IPS DF 19.7 (cell line): Measurements from ENCODE around the gene POC5.
A peak's percentile ranks its signal among the peaks of the same experiment; 100 is the strongest.
"Not testable (repeated sequence)": the region's sequence is repeated elsewhere in the genome, so short reads cannot be mapped to it uniquely, and the experiment has no call there.

Source experiments
- DNase-seq: peaks from one replicate; pipeline ENCODE4 v3.0.0-alpha.2; 2013; ENCODE audit warnings: low read depth, low spot score

POC5 gene, protein sequence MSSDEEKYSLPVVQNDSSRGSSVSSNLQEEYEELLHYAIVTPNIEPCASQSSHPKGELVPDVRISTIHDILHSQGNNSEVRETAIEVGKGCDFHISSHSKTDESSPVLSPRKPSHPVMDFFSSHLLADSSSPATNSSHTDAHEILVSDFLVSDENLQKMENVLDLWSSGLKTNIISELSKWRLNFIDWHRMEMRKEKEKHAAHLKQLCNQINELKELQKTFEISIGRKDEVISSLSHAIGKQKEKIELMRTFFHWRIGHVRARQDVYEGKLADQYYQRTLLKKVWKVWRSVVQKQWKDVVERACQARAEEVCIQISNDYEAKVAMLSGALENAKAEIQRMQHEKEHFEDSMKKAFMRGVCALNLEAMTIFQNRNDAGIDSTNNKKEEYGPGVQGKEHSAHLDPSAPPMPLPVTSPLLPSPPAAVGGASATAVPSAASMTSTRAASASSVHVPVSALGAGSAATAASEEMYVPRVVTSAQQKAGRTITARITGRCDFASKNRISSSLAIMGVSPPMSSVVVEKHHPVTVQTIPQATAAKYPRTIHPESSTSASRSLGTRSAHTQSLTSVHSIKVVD

DNA sequence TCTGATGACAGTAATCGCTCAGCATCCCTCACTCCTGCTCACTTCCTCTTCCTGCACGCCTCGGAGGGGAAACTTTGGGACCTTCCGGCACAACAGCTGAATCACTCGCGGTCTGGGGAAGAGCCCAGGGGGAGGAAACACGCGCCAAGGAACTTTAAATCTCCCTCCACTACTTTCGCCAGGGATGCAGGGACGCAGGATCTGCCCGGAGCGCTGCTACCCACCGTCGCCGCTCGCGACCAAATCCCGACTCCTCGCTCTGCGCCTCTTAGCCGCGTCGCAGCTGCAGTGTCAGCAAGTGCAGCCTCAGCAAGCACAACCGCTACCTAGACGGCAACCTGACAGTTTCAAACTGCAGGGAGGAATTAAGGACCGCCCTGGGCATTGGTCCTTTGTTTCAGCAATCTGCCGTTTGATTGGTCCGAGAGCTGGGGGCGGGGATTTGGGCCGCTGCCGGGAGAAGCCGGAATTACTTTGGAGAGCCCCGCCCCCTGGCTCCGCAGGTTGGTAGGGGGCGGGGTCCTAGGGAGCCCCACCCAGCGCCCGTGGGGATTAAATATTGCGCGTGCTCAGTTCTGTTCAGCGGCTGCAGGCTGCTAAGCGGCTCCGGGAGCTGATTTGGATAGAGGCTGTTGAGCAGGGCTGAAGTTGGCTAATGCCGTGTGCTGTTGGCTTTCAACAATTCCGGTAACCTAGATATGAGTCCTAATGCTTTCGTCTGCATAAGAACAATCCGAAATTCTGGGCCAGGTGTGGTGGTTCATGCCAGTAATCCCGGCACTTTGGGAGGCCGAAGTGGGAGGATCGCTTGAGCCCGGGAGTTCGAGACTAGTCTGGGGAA, at the start of gene POC5:
Gene POC5, minus strand, starts transcription at position 356 of the 841 bp plus-strand sequence. CDS start 4,500 bp downstream, outside the sequence.
- DNase-seq: peak; percentile 86

DNA sequence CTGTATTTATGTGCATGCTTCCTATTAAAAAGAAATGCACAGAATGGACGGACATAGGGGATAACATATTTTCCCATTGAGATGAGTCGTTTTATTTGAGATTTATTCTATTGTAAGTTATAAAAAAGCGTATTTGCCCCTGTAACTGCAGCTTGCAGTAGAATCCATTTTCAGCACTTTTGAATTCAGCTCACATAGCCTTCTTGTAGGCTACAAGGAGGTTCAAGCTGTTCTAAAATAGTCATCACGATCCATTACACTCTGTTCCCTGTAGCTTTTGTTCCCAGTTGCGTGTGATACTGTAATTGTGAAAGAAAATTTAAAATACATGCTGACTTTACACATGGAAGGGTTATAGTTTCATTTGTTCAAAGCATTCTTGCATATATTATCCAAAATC, 40.9 kb upstream of the POC5 start:
- no peak for DNase-seq

DNA sequence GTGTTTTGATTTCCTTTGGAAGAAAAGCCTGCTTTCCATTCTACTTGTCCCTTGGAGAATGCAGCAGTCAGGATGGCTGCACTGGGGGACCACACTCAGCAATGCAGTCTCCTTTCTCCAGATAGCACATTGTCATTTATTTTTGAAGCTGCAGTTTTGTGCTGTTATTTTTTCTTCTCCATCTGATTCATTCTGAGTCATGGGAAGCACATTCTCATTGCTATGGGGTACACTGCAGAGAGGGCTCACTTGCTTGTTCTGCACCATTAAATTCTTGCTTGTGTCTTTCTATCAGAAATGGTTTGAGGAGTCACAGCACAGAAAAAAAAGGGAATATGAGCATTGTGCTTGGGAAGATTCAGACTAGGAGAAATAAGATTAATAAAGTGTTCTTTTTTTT, 39.7 kb upstream of the POC5 start:
- DNase-seq: no peak

DNA sequence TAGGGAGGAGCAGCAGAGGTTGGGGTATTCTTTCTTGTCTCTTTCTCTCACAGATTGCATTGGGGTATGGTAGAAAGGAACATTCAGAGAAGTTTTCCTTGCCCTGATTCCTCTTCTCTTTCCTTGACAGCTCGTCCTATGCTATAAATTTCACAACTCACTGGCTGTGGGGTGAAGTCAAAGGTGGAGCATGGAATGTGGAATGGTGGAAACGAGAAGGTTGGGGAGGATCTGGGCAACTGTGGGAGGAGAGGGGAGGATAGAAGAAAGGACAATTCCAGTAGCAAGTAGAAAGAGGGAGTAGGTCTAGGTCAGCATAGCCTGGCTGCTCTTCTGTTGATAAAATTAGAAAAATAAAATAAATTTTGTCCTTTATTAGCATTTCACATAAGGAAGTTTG, 39.0 kb upstream of the POC5 start:
- no peak for DNase-seq

DNA sequence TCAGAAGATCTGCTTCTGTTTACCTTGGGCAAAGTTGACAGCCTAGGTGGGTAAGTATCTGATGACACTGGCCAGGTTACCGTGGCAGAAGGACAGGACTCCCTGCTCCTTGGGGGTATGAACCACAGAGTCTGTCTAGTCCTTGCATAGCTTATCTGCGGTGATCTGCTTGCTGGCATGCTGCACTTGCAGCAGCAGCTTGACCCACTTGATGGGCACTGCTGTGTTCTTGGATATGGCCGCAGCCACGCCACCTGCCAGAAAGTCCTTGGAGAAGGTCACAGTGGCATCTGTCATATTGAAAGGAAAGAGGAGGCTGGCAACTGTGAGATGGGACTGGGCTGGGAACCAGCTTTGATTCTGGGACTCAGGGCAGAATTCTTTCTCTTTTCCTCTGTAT, 35.9 kb upstream of the POC5 start:
- DNase-seq: no peak

DNA sequence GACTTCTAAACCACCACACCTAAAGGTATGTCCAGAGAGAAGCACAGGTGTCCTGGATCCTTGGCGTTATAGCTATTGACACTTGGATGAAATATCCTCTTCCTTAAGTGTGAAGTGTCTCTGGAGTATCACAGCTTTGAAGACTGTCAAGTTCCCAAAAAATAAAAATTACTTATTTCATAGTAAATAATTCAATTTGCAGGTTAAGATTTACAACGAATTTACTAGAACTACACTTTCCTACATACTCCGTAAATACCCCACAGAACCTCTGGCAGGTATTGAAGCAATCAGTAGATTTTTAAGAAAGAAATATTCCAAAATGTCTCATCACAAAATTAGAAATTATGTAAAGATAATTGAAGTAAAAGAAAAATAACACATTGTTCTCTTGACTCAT, 27.1 kb upstream of the POC5 start:
- DNase-seq: no peak

DNA sequence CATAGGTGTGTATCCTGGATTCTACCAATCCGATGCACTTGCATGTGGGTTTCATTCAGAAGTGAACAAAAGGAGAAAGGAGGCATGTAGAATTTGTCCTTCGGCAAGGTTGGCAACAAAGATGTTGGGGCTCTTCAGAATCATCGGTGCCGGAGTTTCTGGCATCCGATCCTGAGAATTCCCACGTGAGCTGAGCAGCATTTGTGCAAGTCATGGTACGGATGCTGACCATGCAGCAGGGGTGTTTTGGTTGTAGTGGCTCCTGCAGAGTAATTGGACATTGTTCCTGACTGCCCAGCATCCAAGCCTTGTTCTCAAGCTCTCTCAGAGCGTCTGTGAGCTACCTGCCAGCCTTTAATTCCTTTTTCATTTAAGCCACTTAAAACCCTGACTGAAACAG, 19.0 kb upstream of the POC5 start:
- DNase-seq: no peak

DNA sequence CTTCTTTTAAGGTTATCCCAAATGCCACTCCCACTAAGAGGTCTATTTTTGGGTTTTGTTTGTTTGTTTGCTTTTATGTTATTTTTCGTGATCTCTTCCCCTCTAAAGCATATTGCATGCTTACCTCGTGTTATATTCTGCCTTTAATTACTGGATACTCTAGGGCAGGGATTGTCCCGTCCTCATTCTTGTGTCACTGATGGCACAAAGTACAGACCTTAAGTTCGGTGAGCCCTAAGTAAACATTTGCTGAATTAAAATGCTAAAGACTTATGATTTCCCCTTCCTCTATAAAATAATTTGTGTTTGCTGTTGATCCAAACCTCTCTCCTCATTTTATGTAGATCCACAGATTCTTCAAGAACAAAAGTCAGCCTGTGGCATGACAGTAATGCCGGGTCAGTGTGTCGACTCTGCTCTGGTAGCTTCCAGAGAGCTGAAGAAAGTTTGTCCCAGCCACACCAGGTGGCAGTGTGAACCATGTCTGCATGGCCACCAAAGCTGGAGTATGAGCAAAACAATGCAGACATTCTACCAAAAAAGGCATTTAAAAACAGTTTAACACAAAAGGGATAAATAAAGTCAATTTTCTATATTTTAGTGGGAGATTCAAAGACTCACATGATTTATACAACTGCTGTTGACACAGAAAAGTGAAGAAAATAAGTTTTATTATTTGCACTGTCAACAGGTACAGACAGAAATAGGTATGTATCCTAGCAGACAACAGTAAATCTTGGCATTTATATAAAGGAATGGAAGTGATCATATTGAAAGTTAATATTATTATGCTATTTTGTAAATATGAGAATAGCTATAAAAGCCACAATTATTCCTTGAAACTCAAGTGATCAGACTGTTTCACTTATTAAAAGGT, 17.9 kb upstream of the POC5 start:
- peak; percentile 17 for DNase-seq

DNA sequence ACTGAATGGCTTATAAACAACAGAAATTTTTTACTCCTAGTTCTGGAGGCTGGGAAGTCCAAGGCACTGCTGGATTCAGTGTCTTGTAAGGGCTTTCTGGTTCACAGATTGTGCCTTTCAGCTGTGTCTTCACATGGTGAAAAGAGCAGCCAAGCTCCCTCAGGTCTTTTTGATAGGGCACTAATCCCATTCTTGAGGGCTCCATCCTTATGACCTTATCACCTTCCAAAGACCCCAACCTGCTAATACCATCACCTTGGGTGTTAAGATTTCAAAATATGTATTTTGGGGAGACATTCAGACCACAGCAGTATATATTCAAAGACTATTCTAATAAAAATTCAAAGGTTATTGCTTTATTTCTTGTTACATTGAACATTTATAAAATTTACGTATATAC, 16.5 kb upstream of the POC5 start:
- no peak for DNase-seq

DNA sequence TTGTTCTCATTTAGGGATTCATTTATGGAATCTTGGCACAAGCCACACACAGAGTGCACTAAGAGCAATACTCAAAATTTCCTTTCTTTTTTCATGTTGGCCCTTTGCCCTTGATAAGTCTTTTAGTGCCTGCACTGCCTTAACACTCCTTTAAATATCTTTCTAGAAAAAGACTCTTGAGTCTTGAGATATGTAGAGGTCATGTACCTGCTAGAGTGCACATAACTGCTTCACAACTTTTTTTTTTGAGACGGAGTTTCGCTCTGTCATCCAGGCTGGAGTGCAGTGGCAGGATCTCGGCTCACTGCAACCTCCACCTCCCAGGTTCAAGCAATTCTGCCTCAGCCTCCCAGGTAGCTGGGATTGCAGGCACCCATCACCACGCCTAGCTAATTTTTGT, 14.3 kb upstream of the POC5 start:
- DNase-seq: not testable (repeated sequence)

DNA sequence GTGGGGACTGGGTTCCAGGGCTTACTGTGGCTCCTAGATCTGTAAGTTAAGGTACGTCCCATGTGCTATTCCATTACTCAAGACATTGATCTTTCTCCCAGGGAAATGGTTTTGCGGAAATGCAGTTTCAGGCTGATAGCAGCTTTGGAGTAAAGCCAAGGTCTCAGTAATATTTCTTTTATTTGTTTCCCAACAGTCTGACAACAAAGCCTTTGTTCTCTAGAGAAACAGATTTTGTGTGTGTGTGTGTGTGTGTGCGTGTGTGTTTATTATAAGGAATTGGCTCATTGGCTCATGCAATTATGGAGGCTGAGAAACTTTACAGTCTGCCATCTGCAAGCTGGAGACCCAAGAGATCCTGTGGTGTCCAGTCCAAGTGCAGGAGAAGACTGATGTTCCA, 12.1 kb upstream of the POC5 start:
- DNase-seq: no peak

DNA sequence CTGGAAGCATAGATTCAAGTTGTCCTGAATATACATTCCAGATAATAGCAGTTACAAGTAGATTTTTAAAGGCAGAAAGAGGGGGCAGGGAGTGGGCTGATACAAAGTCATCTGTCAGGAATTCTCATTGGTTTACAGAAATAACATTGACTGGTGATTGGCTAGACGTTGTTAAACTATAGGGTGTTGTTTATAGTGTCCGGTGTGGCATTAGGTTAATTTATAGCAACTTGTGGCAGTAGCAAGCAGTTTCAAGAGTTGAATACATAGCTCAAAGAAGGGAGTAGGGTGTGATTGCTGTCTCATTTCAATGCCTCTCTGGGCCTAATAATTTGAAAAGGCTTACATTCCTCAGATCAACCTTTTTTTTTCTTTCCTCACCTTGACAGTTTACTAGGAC, 10.7 kb upstream of the POC5 start:
- DNase-seq: no peak

DNA sequence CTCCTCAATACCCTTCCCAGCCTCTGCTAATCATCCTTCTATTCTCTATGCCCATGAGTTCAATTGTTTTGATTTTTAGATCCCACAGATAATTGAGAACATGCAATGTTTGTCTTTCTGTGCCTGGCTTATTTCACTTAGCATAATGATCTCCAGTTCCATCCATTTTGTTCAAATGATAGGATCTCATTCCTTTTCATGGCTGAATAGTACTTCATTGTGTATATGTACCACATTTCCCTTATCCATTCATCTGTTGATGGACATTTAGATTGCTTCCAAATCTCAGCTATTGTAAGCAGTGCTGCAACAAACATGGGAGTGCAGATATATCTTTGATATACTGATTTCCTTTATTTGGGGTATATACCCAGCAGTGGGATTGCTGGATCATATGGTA, 9.0 kb upstream of the POC5 start:
- DNase-seq: not testable (repeated sequence)

DNA sequence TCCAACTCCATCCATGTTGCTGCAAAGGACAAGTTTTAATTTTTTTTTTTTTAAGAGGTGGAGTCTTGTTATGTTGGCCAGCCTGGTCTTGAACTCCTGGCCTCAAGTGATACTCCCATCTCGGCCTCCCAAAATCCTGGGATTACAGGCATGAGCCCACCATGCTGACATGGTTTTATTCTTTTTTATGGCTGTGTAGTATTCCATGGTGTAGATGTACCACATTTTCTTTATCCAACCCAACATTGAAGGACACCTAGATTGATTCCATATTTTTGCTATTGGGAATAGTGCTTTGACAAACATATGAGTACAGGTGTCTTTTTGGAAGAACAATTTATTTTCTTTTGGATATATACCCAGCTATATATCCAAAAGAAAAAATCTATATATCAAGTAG, 6.1 kb upstream of the POC5 start:
- DNase-seq: no peak

DNA sequence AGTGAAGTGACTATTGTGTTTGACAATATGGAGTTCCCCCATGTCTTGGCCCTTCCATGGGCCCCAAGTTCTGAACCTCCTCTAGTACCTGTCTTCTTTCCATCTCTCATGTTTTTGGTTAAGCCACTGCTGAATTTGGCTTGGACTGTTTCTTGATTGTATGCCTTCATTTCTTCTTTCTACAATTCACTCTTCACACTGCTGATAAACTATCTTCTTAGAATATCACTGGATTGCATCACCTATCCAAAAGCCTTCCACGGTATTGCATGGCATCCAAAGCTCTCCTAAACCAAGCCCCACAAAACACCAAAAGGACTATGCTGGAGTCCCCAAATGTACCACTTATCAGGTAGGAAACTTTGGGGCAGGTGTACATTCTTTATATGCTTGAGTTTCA, 4.3 kb upstream of the POC5 start:
- DNase-seq: no peak

DNA sequence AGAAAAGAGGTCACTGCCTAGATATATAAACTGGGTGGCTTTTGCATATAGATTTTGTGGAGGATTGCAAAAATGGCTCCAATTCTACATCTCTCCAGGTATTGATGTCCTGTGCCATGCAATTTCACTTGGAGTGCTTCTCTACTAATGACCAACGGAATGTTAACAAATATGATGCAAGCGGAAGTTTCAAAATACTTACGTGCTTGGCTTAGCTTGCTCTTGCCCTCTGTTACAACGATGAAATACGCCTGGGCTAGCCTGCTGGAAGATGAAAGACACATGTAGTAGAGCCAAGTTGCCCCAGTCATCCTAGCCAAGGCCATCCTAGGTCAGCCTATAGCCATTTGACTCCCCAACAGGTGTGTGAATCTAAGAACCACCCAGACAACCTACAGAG, 3.6 kb upstream of the POC5 start:
- no peak for DNase-seq

DNA sequence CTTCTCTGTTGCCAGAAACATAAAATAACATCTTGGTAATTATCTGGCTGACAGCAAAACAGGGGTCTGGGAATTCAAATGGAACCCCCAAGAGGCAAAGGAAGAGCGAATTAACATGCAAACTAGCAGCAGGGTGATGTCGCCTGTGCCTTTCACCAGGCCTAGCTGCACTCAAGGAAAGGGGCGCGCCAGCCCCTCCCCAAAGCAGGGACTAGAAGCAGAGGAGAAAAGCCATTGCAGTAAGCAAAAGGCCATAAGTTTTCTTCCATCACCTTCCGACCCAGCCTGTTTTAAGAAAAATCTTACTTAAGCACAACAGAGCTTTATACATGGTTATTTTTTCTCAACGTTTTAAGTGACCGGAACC, 539 bp downstream of the POC5 start:
- DNase-seq: no peak

DNA sequence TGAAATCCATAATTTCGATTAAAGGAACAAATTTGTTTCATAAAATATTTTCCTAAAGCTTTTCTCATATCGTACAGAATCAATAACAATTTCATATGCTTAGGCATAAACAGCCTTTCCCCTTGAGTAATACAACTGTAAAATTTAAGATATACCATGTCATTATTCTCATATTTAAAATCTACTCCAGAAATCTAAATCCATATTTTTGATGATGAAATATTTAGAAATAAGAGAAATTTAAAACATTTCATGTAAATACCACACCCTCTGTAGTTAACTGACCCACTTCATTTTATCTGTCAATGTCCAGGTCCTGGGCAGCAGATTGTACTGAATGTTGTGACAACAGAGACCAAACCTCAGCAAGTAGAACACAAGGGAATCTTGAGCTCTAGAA, 5.1 kb downstream of the POC5 start:
- DNase-seq: no peak

DNA sequence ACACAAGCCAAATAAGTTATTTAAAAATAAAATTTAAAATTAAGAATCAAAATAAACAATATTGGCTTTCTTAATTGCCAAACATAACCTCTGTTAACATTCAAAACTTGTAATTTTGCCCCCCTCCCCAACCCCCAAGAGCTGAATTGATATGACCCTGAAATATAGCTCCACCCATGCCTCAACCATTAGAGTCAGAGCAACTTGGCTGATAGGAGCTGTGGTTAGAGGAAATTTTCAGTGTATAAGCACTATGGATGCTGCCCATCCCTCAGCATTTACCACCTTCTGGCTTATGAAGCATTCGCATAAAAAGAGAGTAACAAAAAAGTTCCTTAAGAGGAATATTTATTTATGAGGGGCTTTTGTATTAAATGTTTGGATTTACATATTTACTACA, 6.1 kb downstream of the POC5 start:
- no peak for DNase-seq

DNA sequence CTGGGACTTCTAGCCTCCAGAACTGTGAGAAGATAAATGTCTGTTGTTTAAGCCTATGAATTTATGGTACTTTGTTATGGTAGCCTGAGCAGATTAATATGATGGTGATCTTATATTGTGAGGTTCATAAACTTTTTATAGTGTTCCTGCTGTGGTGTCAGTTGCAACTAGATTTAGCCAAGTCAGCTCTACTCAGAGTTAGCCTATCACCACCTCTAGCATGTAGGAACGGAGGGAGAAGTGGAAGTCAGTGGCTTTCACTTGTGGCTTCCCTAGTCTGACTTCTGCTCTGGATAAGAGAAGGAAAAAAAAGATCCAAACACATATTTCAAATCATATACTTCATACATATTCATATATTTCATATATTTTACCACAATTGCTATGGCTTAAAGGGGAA, 6.6 kb downstream of the POC5 start:
- no peak for DNase-seq

DNA sequence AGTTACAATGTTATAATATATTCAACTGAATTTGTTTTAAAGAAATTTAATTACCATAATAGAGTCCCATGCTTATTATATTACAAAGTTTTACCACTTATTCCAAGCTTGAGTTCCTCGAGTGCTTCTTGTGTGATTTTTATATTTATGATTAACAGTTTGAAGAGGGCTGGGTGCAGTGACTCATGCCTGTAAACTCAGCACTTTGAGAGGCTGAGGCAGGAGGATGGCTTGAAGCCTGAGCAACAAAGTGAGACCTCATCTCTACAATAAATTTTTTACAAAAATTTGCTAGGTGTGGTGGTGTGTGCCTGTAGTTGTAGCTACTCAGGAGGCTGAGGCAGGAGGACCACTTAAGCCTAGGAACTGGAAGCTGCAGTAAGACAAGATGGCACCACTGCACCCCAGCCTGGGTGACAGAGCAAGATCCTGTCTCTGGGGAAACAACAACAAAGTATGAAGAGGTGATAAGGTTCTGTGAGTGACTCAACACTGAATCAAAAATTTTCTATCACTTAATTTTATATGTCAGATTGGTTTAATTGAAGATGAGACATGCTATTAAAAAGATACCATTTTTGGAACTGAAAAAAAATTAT, 9.2 kb downstream of the POC5 start:
- DNase-seq: no peak
